NCI-H69 (cell line): Measurements from ENCODE around the gene FHOD3.

Experiments
- DNase-seq: peaks from one replicate; lab custom pipeline; 2025; lab: John Stamatoyannopoulos, UW

Gene FHOD3

DNA sequence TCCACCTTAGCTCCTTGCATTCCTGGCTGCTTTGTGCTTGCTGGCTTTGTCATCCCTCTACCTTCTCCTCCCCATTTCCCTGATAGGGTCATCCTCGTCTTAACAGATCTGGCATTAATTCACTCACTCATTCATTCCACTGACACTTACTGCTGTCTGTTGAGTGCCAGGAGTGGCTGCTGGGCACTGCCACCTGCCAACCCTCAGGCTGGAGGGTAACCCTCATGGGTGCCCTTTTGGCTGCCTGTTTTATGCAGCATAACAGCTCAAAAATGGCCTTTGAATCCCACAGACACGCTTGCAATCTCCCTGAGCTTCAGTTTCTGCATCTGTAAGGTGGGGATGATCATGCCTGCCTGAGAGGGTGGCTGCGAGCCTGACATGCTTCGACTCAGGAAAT, 25.2 kb downstream of the FHOD3 start:
- DNase-seq, result no peak

DNA sequence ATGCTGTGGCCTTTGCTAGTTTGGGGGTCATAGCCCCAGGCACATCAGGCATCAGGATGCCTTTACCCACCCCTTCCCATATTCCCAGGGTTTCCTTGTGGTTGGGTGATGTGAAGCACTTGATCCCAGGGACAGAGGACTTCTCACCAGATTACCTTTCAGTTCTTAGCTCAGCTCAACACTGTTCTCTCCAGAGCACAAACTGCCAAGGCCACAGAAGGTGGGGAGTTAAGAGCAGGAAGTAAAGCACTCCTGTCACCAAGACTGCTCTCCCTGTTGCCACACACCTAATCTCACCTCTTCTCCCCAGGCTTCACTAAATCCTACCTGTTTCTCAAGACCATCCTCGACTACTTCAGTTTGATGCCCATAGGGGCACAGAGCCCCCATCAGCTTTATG, 25.9 kb downstream of the FHOD3 start:
- DNase-seq, result no peak

DNA sequence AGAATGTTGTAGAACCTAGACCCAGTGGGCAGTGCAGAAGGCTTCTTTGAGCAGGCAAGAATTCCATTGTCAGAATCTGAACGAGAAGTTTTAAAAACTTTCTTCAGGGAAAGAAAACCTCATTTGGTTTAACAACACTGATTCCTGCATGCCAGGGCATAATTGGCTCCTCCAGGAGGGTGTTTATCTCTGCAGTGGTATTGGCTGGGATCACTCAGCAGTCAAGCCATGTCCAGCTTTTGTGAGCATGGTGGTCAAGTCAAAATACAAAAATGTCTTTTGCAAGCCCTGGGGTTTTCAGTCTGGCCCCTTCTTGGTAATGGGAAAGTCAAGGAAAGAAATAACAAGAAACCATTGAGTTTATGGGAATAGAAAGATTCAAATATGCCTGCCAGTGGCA, 28.3 kb downstream of the FHOD3 start:
- no peak for DNase-seq

- no peak for DNase-seq
Observed at GRCh38 chr18:36326771-36327170, 29.3 kb downstream of the FHOD3 start.

GRCh38 chr18:36327352-36328316, 30.1 kb downstream of the FHOD3 start:
- no peak for DNase-seq

DNA sequence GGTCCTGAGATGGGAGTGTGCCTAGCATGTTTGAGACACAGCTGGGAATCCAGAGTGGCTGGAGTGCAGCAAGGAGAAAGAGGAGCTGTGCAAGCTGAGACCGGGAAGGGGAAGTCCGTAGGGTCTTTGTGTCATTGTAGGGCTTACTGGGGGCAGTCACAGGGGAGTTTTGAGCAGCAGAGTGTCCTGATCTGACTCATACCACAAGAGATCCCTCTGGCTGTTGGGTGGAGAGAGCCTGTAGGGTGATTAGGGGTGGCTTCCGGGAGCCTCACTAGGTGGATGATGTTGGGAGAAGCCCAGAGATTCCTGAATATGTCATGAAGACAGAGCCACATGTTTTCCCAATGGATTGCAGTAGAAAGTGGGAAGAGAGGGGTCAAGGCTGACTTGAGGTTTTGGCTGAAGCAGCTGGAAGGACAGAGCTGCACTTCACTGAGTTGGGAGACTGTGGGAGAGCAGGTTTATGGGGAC, 30.9 kb downstream of the FHOD3 start:
- no peak for DNase-seq

DNA sequence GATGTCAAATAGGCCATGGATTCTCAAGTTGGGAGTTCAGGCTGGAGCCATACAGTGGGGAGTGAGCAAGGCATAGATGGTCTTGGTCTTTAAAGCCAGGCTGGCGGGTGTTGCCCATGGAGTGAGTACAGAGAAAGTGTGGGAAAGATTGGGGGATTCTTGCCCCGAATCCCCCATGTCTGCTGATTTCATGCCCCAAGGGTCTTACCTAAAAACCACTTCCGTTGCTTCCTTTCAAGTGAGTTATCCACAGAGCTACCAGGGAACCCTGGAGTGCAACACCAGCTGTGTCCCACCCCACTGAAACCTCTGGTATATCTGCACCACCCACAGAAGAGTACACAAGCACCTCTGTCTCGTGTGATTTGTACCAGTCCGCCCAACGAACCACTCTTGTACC, 31.4 kb downstream of the FHOD3 start:
- no peak for DNase-seq

DNA sequence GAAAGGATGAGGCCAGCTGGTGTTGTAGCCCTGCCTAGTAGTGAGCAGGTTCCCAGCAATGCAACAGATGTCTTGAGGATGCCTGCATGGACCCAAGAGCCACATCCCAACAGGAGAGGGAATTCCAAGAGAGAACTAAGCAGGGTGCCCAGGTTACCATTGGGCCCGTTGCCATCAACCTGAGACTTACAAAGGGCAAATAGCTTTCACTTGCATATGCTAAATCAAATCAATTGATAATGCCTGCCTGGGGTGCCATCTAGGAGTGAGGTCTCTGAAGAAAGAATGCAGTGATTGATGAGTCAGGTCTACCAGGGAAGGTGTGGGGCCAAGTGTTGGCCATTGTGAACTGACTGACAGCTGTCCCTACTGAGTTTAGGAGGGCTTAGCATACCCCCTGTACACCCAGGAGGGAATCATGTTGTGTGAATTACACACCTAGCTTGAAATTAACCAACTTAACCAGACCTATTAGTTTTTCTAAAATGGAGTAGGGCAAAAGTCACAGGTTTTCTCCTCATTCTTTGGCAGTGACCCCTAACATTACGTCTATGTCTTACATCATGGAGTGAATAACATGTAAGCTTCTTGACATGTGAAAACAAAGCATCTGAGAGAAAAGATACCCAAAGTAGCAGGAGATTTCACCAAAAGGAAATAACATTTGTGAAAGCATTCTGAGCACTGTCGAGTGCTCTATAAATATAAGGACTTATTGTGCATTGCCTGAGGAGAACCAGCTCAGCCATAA, 32.3 kb downstream of the FHOD3 start:
- DNase-seq, result no peak

GRCh38 chr18:36330435-36331052, 33.0 kb downstream of the FHOD3 start:
- peak; percentile 57 for DNase-seq

DNA sequence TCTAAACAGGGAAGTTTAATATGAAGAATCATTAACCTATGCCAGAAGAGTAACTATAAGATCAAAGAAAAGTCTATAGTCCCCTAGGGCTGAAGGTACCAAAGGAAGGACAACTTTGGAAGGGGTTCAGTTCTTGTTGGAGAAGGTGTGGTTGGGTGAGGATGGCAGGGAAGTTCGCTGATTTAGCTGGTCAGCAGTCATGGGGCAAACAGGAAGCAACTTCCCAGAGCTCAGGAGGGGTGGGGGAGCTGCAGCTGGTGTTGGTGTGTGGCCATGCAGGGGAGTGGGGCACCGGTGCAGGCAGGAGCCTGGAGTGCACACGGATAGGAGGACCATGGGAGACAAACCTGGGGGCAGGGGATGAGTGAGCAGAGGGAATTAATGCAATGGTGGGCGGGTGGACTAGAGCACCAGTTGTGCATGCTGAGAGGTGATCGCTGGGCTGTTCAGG, 34.0 kb downstream of the FHOD3 start:
- DNase-seq, result peak; percentile 71

DNA sequence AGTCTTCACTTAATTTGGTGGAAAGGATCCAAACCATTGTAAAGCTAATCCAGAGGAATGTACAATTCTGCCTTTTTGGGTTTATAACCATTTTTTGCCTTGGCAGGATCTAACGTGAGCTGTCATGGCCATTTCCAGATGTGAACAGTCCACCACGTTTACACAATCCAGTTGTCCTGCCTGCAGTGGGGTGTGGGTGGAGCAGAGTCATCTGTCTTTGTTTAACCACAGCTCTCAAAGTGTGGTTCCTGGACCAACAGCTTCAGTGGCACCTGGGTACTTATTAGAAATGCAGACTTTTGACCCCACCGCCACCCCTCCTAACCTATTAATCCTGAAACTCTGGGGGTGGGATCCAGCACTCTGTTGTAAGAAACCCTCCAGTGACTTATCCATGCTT, 35.9 kb downstream of the FHOD3 start:
- peak; percentile 47 for DNase-seq

DNA sequence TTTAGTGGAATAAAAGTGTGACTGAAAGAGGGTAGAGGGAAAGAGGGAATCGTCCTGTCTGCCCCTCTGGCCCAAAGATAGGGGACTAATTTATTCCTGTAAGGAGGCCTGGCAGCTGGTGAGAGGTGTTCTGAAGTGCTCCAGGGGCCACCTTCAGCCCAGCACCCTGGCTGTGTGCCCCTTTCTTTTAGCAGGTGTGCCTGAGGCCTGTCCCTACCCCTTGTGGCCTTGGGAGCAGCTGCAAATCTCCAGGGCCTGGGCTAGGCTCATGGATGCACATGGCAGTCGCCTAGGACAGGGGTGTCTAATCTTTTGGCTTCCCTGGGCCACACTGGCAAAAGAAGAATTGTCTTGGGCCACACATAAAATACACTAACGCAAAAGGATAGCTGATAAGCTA, 37.3 kb downstream of the FHOD3 start:
- no peak for DNase-seq

DNA sequence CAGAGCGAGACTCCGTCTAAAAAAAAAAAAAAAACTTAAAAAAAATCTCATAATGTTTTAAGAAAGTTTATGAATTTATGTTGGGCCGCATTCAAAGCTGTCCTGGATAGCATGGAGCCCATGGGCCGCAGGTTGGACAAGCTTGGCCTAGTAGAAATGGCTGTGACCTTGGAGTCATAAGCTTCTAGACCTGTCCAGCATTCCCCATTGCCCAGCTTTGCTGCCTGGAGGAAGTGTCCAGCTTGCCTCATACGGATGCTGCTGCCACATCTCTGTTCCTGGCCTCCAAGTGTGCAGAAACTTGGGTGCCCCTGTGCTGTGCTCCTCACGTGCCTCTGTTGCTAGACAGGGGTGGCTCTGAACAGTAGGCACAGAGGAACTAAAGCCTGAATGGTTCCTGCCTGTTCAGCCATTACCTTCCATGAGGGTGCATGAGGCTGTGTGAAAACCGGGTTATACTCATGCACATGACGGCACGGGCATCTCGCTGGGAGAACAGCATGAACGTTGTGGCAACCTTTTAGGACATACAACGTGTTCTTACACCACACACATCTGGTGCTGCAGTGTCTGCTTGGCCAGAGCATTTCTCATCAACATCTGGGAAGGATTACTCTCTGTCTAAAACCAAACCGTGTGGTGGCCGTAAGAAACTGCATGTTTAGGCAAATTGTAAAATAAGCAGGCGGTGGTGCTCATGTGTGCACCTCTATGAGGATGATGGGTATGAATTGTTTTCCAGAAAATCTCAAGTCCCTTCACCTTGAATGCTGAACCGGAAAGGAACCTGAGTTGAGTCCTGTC, 38.2 kb downstream of the FHOD3 start:
- no peak for DNase-seq

DNA sequence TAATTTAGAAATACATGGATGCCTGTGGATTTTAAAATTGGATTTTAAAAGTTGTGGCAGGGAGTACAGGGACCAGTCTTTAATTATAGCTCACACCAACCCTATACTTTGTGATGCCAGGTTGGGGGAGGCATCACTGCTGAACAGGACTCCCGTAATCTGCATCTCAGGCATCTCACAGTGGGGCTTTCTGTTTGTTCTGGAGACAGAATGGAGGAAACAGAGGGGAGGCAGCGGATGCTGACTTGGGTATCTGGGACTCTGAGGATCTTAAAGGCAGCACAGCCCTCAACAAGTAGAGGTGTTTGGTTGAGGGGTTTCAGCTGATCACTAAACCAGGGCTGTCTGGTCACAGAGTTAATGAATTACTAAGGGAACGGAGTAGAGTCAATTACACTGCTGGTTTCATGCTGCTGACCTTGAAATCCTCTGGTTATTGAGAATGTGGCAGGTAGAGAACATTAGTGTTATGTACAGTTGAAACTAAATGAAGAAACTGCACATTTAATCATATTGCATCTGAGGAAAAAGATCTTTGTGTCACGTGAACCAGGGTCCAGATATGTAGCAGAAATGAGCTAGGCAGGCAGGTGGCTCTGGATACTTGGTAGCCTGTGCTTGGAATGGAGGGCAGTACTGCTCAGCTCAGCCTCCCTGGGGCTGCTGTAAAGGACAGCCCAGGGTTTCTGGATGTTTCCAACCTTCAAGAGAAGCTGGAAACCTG, 40.3 kb downstream of the FHOD3 start:
- peak; percentile 67 for DNase-seq

- peak; percentile 65 for DNase-seq
Observed at GRCh38 chr18:36338403-36338933, 41.0 kb downstream of the FHOD3 start.

- peak; percentile 95 for DNase-seq
Observed at GRCh38 chr18:36340246-36340645, 42.7 kb downstream of the FHOD3 start.

DNA sequence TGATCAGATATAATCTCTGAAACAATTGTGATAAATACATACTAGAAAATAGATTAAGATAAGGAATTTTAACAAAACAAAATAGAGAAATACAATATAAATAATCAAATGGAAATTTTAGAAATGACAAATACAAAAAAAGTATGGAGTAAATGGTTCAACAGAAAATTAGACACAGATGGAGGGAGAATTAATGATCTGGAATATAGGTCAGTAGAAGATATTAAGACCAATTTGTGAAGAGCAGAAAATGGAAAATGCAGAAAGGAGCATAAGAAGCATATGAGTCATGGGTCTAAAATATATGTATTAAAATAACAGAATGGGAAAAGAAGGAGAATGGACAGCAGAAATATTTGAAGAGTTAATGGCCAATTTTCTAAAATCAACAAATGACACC, 44.4 kb downstream of the FHOD3 start:
- DNase-seq, result no peak

- DNase-seq, result no peak
Observed at GRCh38 chr18:36348331-36348730, 50.8 kb downstream of the FHOD3 start.

- no peak for DNase-seq
Observed at GRCh38 chr18:36348971-36349417, 51.5 kb downstream of the FHOD3 start.

DNA sequence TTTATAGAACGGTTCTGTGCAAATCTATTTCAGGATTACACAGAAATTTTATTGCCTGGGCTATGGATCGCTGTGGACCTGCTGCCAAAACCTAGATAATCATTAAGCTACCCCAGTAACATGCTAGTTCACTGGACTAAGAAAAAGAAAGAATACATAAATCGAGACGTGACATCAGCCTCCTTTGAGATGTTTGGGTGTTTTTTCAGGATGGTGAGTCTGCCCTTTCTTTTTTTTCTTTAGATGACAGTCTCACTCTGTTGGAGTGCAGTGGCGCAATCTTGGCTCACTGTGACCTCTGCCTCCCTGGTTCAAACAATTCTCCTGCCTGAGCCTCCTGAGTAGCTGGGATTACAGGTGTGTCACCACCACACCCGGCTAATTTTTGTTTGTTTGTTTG, 52.0 kb downstream of the FHOD3 start:
- no peak for DNase-seq

DNA sequence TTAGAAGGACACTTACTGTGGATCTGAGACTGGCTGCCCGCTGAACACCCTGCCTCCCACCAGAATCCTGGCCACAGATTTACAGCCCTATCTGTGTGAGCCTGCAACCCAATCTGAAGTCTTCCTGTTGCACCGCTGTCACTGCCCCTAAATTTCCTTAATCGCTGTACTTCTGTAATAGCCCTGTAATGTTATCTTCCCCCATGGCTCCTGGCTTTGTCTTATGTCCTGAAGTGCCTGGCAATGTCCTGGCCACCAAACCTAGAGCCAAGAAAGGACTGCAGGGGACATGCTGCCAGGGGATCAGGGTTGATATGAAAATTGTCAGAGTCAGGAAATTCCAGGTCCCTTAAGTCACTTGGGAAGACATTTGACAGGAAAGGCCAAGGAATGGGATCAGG, 52.7 kb downstream of the FHOD3 start:
- DNase-seq, result no peak
